ENCODE measurements around the gene THADA.

The THADA gene

GRCh38 chr2:43225788-43226557, 369.9 kb downstream of the THADA start:
- peaks cover 37% of the 10 kb centered on the region for H3K4me1 ChIP-seq (ENCODE audit: insufficient read depth, low read length)
- ATAC-seq (ENCODE audit: insufficient read depth, low read depth): peak; percentile 7

GRCh38 chr2:43225093-43225787, 370.6 kb downstream of the THADA start:
- Histone ChIP-seq H3K27ac (ENCODE audit: low read length) (peak overlapping the region; percentile 99), H3K9ac (ENCODE audit: low read depth, low read length) (peak overlapping the region; percentile 96), H3K4me2 (ENCODE audit: insufficient read depth, low read length) (peak overlapping the region; percentile 64), H3K27me3 (ENCODE audit: insufficient read depth, low read length, poor library complexity) (no peaks in the 10 kb centered on the region), H2AFZ (ENCODE audit: low read depth, low read length) (no peak overlapping the region), H4K20me1 (ENCODE audit: insufficient read depth, low read length) (peaks cover 46% of the 10 kb centered on the region), H3K79me2 (ENCODE audit: insufficient read depth, low read length) (peaks cover 84% of the 10 kb centered on the region), H3K4me3 (ENCODE audit: low read depth in 1 of 2, low read length in 2 of 2) (peak overlapping the region; percentile 79 to 83), H3K4me1 (ENCODE audit: insufficient read depth, low read length) (peaks cover 44% of the 10 kb centered on the region), H3K9me3 (ENCODE audit: insufficient read depth, low read length, severe bottlenecking) (no peaks in the 10 kb centered on the region), H3K36me3 (ENCODE audit: insufficient read depth, low read length) (peaks cover 60% of the 10 kb centered on the region)
- ATAC-seq (ENCODE audit: insufficient read depth, low read depth) (peak; percentile 4), DNase-seq (peak; percentile 84)
- TF ChIP-seq, protein P1, sequence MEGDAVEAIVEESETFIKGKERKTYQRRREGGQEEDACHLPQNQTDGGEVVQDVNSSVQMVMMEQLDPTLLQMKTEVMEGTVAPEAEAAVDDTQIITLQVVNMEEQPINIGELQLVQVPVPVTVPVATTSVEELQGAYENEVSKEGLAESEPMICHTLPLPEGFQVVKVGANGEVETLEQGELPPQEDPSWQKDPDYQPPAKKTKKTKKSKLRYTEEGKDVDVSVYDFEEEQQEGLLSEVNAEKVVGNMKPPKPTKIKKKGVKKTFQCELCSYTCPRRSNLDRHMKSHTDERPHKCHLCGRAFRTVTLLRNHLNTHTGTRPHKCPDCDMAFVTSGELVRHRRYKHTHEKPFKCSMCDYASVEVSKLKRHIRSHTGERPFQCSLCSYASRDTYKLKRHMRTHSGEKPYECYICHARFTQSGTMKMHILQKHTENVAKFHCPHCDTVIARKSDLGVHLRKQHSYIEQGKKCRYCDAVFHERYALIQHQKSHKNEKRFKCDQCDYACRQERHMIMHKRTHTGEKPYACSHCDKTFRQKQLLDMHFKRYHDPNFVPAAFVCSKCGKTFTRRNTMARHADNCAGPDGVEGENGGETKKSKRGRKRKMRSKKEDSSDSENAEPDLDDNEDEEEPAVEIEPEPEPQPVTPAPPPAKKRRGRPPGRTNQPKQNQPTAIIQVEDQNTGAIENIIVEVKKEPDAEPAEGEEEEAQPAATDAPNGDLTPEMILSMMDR (IDR thresholded peaks at IDR 0.05; ENCODE audit: borderline replicate concordance, extremely low read depth, low read length, poor library complexity, severe bottlenecking): no peak
- TF ChIP-seq EZH2 (IDR thresholded peaks at IDR 0.05; ENCODE audit: borderline replicate concordance, low read depth, low read length, severe bottlenecking): no peak

More at GRCh38 chr2:43225788-43226557, 369.9 kb downstream of the THADA start:
- peak overlapping the region; percentile 79 to 83 for H3K4me3 ChIP-seq (ENCODE audit: low read depth in 1 of 2, low read length in 2 of 2)
- no peaks in the 10 kb centered on the region for H3K27me3 ChIP-seq (ENCODE audit: insufficient read depth, low read length, poor library complexity)
- H2AFZ ChIP-seq (ENCODE audit: low read depth, low read length): no peak overlapping the region
- no peaks in the 10 kb centered on the region for H3K9me3 ChIP-seq (ENCODE audit: insufficient read depth, low read length, severe bottlenecking)
- H3K79me2 ChIP-seq (ENCODE audit: insufficient read depth, low read length): peaks cover 76% of the 10 kb centered on the region
- peaks cover 46% of the 10 kb centered on the region for H4K20me1 ChIP-seq (ENCODE audit: insufficient read depth, low read length)
- peaks cover 64% of the 10 kb centered on the region for H3K36me3 ChIP-seq (ENCODE audit: insufficient read depth, low read length)
- DNase-seq: peak; percentile 76
- peak overlapping the region; percentile 64 for H3K4me2 ChIP-seq (ENCODE audit: insufficient read depth, low read length)
- H3K27ac ChIP-seq (ENCODE audit: low read length): peak overlapping the region; percentile 99
- H3K9ac ChIP-seq (ENCODE audit: low read depth, low read length): peak overlapping the region; percentile 96
- TF ChIP-seq, protein P1 (IDR thresholded peaks at IDR 0.05; ENCODE audit: borderline replicate concordance, extremely low read depth, low read length, poor library complexity, severe bottlenecking): peak; percentile 1
- TF ChIP-seq EZH2 (IDR thresholded peaks at IDR 0.05; ENCODE audit: borderline replicate concordance, low read depth, low read length, severe bottlenecking): no peak

GRCh38 chr2:43224571-43225092, 371.2 kb downstream of the THADA start:
- Histone ChIP-seq H4K20me1 (ENCODE audit: insufficient read depth, low read length) (peaks cover 46% of the 10 kb centered on the region), H3K36me3 (ENCODE audit: insufficient read depth, low read length) (peaks cover 57% of the 10 kb centered on the region), H3K27me3 (ENCODE audit: insufficient read depth, low read length, poor library complexity) (no peaks in the 10 kb centered on the region), H3K4me3 (ENCODE audit: low read depth in 1 of 2, low read length in 2 of 2) (peak overlapping the region; percentile 79 to 83; a peak in 3 of 4 replicates), H3K79me2 (ENCODE audit: insufficient read depth, low read length) (peaks cover 86% of the 10 kb centered on the region), H3K4me2 (ENCODE audit: insufficient read depth, low read length) (peak overlapping the region; percentile 64), H3K9me3 (ENCODE audit: insufficient read depth, low read length, severe bottlenecking) (no peaks in the 10 kb centered on the region), H3K4me1 (ENCODE audit: insufficient read depth, low read length) (peaks cover 49% of the 10 kb centered on the region), H3K27ac (ENCODE audit: low read length) (peak overlapping the region; percentile 99), H2AFZ (ENCODE audit: low read depth, low read length) (no peak overlapping the region), H3K9ac (ENCODE audit: low read depth, low read length) (peak overlapping the region; percentile 96)
- TF ChIP-seq, protein P1 (IDR thresholded peaks at IDR 0.05; ENCODE audit: borderline replicate concordance, extremely low read depth, low read length, poor library complexity, severe bottlenecking): no peak
- TF ChIP-seq EZH2 (IDR thresholded peaks at IDR 0.05; ENCODE audit: borderline replicate concordance, low read depth, low read length, severe bottlenecking): no peak
- DNase-seq (peak; percentile 65), ATAC-seq (ENCODE audit: insufficient read depth, low read depth) (no peak)
